HepG2 (cell line): ENCODE data around the gene PITHD1. TPM values are rescaled to one million over a fixed set of nuclear protein-coding genes. Genes with fewer than 3 reads are reported as not detected.

Experiments used
- ATAC-seq: fragments of 200-7000 bp; cut with Tn5 transposase; 3 replicates; pipeline ENCODE4 v1.9.1; 2020; ENCODE audit warnings: mild to moderate bottlenecking, moderate library complexity
- BruUV-seq: library from RNA; stranded (reverse); fragments of 400-500 nt; replicated peaks from 2 replicates; lab custom pipeline; 2021; lab: Mats Ljungman, UMichigan
- CTCF ChIA-PET: fragments of 300-600 bp; formaldehyde crosslinking; extraction: SDS; loops from one replicate; lab custom pipeline; 2021; ENCODE audit warnings: low total read pairs, inconsistent platforms, low intra/inter-chr PET ratio; lab: Yijun Ruan, JAX
- POLR2A ChIA-PET: fragments of 350-600 bp; sonication (Branson Sonifier 250); formaldehyde crosslinking; loops from one replicate; lab custom pipeline; 2020; ENCODE audit warnings: antibody characterized with exemption, inconsistent platforms; lab: Yijun Ruan, JAX
- DNase-seq: peaks from one replicate; pipeline ENCODE4 v3.0.0-alpha.2; 2015; ENCODE audit warnings: low spot score
- FAIRE-seq: peaks from 3 replicates; lab custom pipeline; 2011; peaks lifted over from hg19 to GRCh38; lab: Jason Lieb, UNC
- H2AFZ ChIP-seq: one replicate; pipeline ENCODE4 v1.6.1; 2011; ENCODE audit warnings: low read length, inconsistent platforms
- H3K27ac ChIP-seq: fragments of 300-600 bp; 3 replicates; pipeline ENCODE4 v1.8.0; 2011; ENCODE audit warnings: mixed run types, mild to moderate bottlenecking, mixed read lengths, low read length, inconsistent platforms; ENCODE audit not compliant: insufficient read depth; ENCODE audit errors: extremely low read length
- H3K27me3 ChIP-seq, 2 experiments: fragments of 200-600 bp in 1 of 2; 2 replicates in 1 of 2; 3 replicates in 1 of 2; pipeline versions ENCODE4 v1.6.0 to v1.8.0; 2011; ENCODE audit warnings: low read length in 2 of 2, mild to moderate bottlenecking in 2 of 2, moderate library complexity in 2 of 2, inconsistent platforms in 1 of 2; ENCODE audit not compliant: insufficient read depth in 2 of 2, control insufficient read depth in 1 of 2
- H3K36me3 ChIP-seq, 2 experiments: fragments of 200-600 bp in 1 of 2; replicated peaks in 1 of 2; 2 replicates in 1 of 2; 3 replicates in 1 of 2; pipeline versions ENCODE4 v1.5.1 to v1.8.0; 2011; ENCODE audit warnings: low read length in 2 of 2, inconsistent platforms in 1 of 2; ENCODE audit not compliant: insufficient read depth in 2 of 2, control insufficient read depth in 1 of 2
- H3K4me1 ChIP-seq: 2 replicates; pipeline ENCODE4 v1.5.1; 2012; ENCODE audit warnings: low read length, inconsistent platforms; ENCODE audit not compliant: insufficient read depth
- H3K4me2 ChIP-seq: 2 replicates; pipeline ENCODE4 v1.6.0; 2011; ENCODE audit warnings: low read depth, low read length, inconsistent platforms
- H3K4me3 ChIP-seq, 3 experiments: fragments of 200-600 bp in 1 of 3; sonication (generic), shearing (Covaris generic) in 1 of 3; replicated peaks in 1 of 3; 2 replicates each; pipeline ENCODE4 v1.5.1; 2011 to 2016; ENCODE audit warnings: low read length in 3 of 3, inconsistent platforms in 2 of 3, low read depth in 2 of 3, mild to moderate bottlenecking in 2 of 3, control low read depth in 1 of 3, mixed read lengths in 1 of 3; ENCODE audit not compliant: insufficient read depth in 1 of 3
- H3K79me2 ChIP-seq: one replicate; pipeline ENCODE4 v1.6.1; 2011; ENCODE audit warnings: low read length, inconsistent platforms; ENCODE audit not compliant: insufficient read depth
- H3K9ac ChIP-seq: 2 replicates; pipeline ENCODE4 v1.6.0; 2011; ENCODE audit warnings: mild to moderate bottlenecking, low read depth, low read length, inconsistent platforms; ENCODE audit not compliant: insufficient read depth
- H3K9me3 ChIP-seq: 2 replicates; pipeline ENCODE4 v1.5.1; 2012; ENCODE audit warnings: mild to moderate bottlenecking, low read length
- H4K20me1 ChIP-seq: 2 replicates; pipeline ENCODE4 v1.6.0; 2011; ENCODE audit warnings: inconsistent platforms, mild to moderate bottlenecking, low read length, moderate library complexity; ENCODE audit not compliant: insufficient read depth
- CTCF ChIP-seq: sonication (generic); formaldehyde crosslinking; IDR thresholded peaks from 2 replicates; pipeline ENCODE4 v1.5.0; 2020; ENCODE audit warnings: mild to moderate bottlenecking, missing genetic modification reagents, moderate library complexity
- DR1 ChIP-seq: sonication (generic); formaldehyde crosslinking; IDR thresholded peaks from 2 replicates; pipeline ENCODE4 v1.8.0; 2021; ENCODE audit warnings: mild to moderate bottlenecking, missing genetic modification reagents, inconsistent platforms
- FOXA1 ChIP-seq, 2 experiments: fragments of 450-650 bp in 1 of 2; sonication (generic) in 1 of 2; formaldehyde crosslinking in 1 of 2; IDR thresholded peaks; 2 replicates each; pipeline versions ENCODE4 v1.4.0 to v1.6.1; 2016 to 2020; ENCODE audit warnings: missing genetic modification reagents in 1 of 2
- HES4 ChIP-seq: sonication (generic); formaldehyde crosslinking; IDR thresholded peaks from 2 replicates; pipeline ENCODE4 v1.9.0; 2021; ENCODE audit warnings: mild to moderate bottlenecking, missing genetic modification reagents, borderline replicate concordance
- MED1 ChIP-seq: sonication (generic); formaldehyde crosslinking; IDR thresholded peaks from 2 replicates; pipeline ENCODE4 v1.4.0; 2020; ENCODE audit warnings: missing genetic modification reagents
- RARG ChIP-seq: sonication (generic); formaldehyde crosslinking; IDR thresholded peaks from 2 replicates; pipeline ENCODE4 v1.4.0; 2020; ENCODE audit warnings: low read depth, mild to moderate bottlenecking, missing genetic modification reagents
- RBM39 ChIP-seq: fragments of 200-400 bp; formaldehyde crosslinking; IDR thresholded peaks from one replicate; pipeline ENCODE4 v1.6.1; 2018; ENCODE audit warnings: antibody characterized with exemption, mild to moderate bottlenecking, low read depth, low read length; ENCODE audit not compliant: poor library complexity, severe bottlenecking
- SAFB2 ChIP-seq: sonication (generic); formaldehyde crosslinking; IDR thresholded peaks from 2 replicates; pipeline ENCODE4 v1.5.1; 2020; ENCODE audit warnings: missing genetic modification reagents, low read depth, mild to moderate bottlenecking, borderline replicate concordance
- SMARCC2 ChIP-seq: fragments of 450-650 bp; IDR thresholded peaks from 2 replicates; pipeline ENCODE4 v1.6.1; 2017; ENCODE audit warnings: antibody characterized with exemption, mild to moderate bottlenecking
- WIZ ChIP-seq: sonication (generic); formaldehyde crosslinking; IDR thresholded peaks from 2 replicates; pipeline ENCODE4 v1.5.1; 2020; ENCODE audit warnings: mild to moderate bottlenecking, missing genetic modification reagents
- ZFP36L2 ChIP-seq: sonication (generic); formaldehyde crosslinking; IDR thresholded peaks from 2 replicates; pipeline ENCODE4 v1.4.0; 2020; ENCODE audit warnings: missing genetic modification reagents
- ZGPAT ChIP-seq: IDR thresholded peaks from 2 replicates; pipeline ENCODE4 v1.6.1; 2016; ENCODE audit warnings: mild to moderate bottlenecking
- ZNF180 ChIP-seq: sonication (generic); formaldehyde crosslinking; IDR thresholded peaks from 2 replicates; pipeline ENCODE4 v1.4.0; 2020; ENCODE audit warnings: low read depth, missing genetic modification reagents, borderline replicate concordance
- ZNF225 ChIP-seq: sonication (generic); formaldehyde crosslinking; IDR thresholded peaks from 2 replicates; pipeline ENCODE4 v1.4.0; 2020; ENCODE audit warnings: mild to moderate bottlenecking, missing genetic modification reagents
- ZNF546 ChIP-seq: sonication (generic); formaldehyde crosslinking; conservative IDR thresholded peaks from 2 replicates; pipeline ENCODE4 v1.8.1; 2023; ENCODE audit warnings: mild to moderate bottlenecking, missing genetic modification reagents
- ZNF720 ChIP-seq: sonication (generic); formaldehyde crosslinking; IDR thresholded peaks from 2 replicates; pipeline ENCODE4 v1.4.0; 2020; ENCODE audit warnings: missing genetic modification reagents
- ZNF724P ChIP-seq: sonication (generic); formaldehyde crosslinking; IDR thresholded peaks from 2 replicates; pipeline ENCODE4 v1.8.0; 2022; ENCODE audit warnings: missing genetic modification reagents, borderline replicate concordance
- ZSCAN20 ChIP-seq: sonication (generic); formaldehyde crosslinking; IDR thresholded peaks from 2 replicates; pipeline ENCODE4 v1.4.0; 2020; ENCODE audit warnings: missing genetic modification reagents, mild to moderate bottlenecking, borderline replicate concordance
- WGBS: methylation state at CpG from one replicate; pipeline ENCODE4 v1.1.6; 2017; ENCODE audit warnings: low lambda C conversion rate; 5-methylcytosine and 5-hydroxymethylcytosine counted together
- in situ Hi-C: cut with HindIII; loops from 2 replicates; pipeline ENCODE4 v1.10.0; 2017; ENCODE audit warnings: low pct_unique_long_range_greater_than_20kb; ENCODE audit not compliant: extremely low pct_ligation_motif_present
- intact Hi-C: fragments of 100-400 bp; cut with micrococcal nuclease; formaldehyde crosslinking; loops from one replicate; pipeline ENCODE4 v1.10.0; 2022; ENCODE audit not compliant: unreplicated experiment
- polyA plus RNA-seq, 8 experiments: library from polyadenylated mRNA; depleted of rRNA in 3 of 8; stranded (reverse) in 7 of 8; unstranded in 1 of 8; fragments of >200 nt; fragmentation: Illumina TruSeq in 4 of 8; extraction: Trizol in 4 of 8; gene quantifications; 2 replicates each; pipeline versions ENCODE4 v1.2.1 to v1.2.3, GENCODE V29; 2011 to 2016; ENCODE audit warnings: low read depth in 4 of 8, missing spikeins in 1 of 8, mixed read lengths in 1 of 8; ENCODE audit not compliant: insufficient read depth in 1 of 8
- total RNA-seq, 5 experiments: library from RNA; depleted of rRNA; stranded (reverse); fragments of >200 nt; fragmentation: Illumina TruSeq; extraction: Trizol; gene quantifications; 2 replicates each; pipeline ENCODE4 v1.2.3, GENCODE V29; 2016; ENCODE audit warnings: low read depth in 1 of 5
- TF ChIP-seq, protein P1 (sequence below): conservative IDR thresholded peaks from 2 replicates; pipeline ENCODE4 v1.6.1; 2018; ENCODE audit warnings: missing genetic modification reagents
- TF ChIP-seq, protein P2 (sequence below): sonication (generic); formaldehyde crosslinking; IDR thresholded peaks from 2 replicates; pipeline ENCODE4 v1.5.0; 2020; ENCODE audit warnings: missing genetic modification reagents

PITHD1 gene
- total and polyA plus RNA-seq, 2 of the 13 experiments (the other 11 are each of a cell fraction or from before 2014, with no cell fraction given): 28.0 to 37.3 TPM

DNA sequence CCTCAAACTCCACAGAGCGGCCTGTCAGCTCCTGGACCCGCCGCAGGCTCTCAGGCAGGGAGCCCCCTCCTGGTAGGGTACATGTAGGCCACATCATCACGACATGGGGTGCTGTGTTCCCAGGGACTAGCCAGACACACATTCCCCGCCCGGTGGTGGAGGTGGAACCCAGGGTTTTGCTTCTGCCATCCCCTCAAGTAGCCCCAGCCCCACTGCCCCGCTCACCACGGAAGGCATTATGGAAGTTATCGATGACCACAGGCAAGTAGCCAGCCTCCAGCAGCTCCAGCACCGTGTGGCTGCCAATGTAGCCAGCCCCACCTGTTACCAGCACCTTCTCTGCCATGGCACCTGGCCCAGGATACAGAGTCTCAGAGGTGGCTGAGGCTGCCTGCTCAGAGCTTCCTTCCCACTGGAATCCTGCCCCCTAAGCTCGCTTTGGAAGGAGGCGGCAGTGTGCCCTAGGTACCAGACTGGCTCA, 20.5 kb downstream of the PITHD1 start:
- intact Hi-C loops: loop anchor here (1.0 kb wide), 1 partner anchor 26 kb away; no protein-coding TSS in a partner anchor
- H3K4me1 ChIP-seq: peaks cover 47% of the 10 kb centered on the region
- peak overlapping the region; percentile 94 for H3K4me2 ChIP-seq
- peaks cover 9% of the 10 kb centered on the region for H3K79me2 ChIP-seq
- peak overlapping the region; percentile 95 for H3K27ac ChIP-seq
- DNase-seq: no peak
- H2AFZ ChIP-seq: no peak overlapping the region
- in situ Hi-C loops: no loop called here
- FAIRE-seq: no peak
- peaks cover 9% of the 10 kb centered on the region; the same call in 1 of the 2 replicates for H4K20me1 ChIP-seq
- ChIA-PET CTCF (no interaction called here), POLR2A (interaction anchor here (0.7 to 10.9 kb wide), 9 partner anchors 8 to 223 kb away, joined by 3 to 154 read pairs (median 6); partner anchors contain the start of genes HMGCL, LYPLA2, PITHD1 and RPL11)
- H3K4me3 ChIP-seq: peak overlapping the region in 1 of 3 experiments; percentile 92; a peak in 2 of 6 replicates
- H3K9me3 ChIP-seq: no peaks in the 10 kb centered on the region
- ATAC-seq: no peak
- no peaks in the 10 kb centered on the region; a peak in 1 of 5 replicates for H3K27me3 ChIP-seq
- 100% methylated on average over 3 of the region's 12 CpGs for WGBS
- peak overlapping the region; percentile 93 for H3K9ac ChIP-seq
- BruUV-seq: no TSS peak
- peaks cover 9 to 35% of the 10 kb centered on the region in 2 experiments; a peak in 4 of 5 replicates for H3K36me3 ChIP-seq
- TF ChIP-seq HES4 (CRISPR knock-in tag) (no peak), CTCF (CRISPR knock-in tag) (peak; percentile 48), RBM39 (peak; percentile 7), ZFP36L2 (CRISPR knock-in tag) (no peak), ZSCAN20 (no peak), WIZ (CRISPR knock-in tag) (no peak), ZNF180 (CRISPR knock-in tag) (no peak), RARG (no peak), FOXA1 (IDR thresholded peaks at IDR 0.05) (no peak), FOXA1 (CRISPR knock-in tag; IDR thresholded peaks at IDR 0.05) (no peak), ZNF225 (CRISPR knock-in tag) (no peak), ZNF720 (no peak), MED1 (no peak), ZNF546 (CRISPR knock-in tag) (no peak), SAFB2 (no peak), SMARCC2 (no peak), ZNF724P (CRISPR knock-in tag) (no peak), DR1 (no peak), ZGPAT (CRISPR knock-in tag) (no peak)
- TF ChIP-seq, protein P1, sequence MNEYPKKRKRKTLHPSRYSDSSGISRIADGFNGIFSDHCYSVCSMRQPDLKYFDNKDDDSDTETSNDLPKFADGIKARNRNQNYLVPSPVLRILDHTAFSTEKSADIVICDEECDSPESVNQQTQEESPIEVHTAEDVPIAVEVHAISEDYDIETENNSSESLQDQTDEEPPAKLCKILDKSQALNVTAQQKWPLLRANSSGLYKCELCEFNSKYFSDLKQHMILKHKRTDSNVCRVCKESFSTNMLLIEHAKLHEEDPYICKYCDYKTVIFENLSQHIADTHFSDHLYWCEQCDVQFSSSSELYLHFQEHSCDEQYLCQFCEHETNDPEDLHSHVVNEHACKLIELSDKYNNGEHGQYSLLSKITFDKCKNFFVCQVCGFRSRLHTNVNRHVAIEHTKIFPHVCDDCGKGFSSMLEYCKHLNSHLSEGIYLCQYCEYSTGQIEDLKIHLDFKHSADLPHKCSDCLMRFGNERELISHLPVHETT (CRISPR knock-in tag): no peak
- TF ChIP-seq, protein P2, sequence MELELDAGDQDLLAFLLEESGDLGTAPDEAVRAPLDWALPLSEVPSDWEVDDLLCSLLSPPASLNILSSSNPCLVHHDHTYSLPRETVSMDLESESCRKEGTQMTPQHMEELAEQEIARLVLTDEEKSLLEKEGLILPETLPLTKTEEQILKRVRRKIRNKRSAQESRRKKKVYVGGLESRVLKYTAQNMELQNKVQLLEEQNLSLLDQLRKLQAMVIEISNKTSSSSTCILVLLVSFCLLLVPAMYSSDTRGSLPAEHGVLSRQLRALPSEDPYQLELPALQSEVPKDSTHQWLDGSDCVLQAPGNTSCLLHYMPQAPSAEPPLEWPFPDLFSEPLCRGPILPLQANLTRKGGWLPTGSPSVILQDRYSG: no peak
